Measurements from ENCODE around the gene EIF1. TPM values are rescaled to one million over a fixed set of nuclear protein-coding genes. Genes with fewer than 3 reads are reported as not detected.
"Not testable (repeated sequence)": the region's sequence is repeated elsewhere in the genome, so short reads cannot be mapped to it uniquely, and the experiment has no call there.

The EIF1 gene
- total and polyA plus RNA-seq, 2 of the 8 experiments (the other 6 are each of a cell fraction or from before 2014, with no cell fraction given), result 175 to 539 TPM

DNA sequence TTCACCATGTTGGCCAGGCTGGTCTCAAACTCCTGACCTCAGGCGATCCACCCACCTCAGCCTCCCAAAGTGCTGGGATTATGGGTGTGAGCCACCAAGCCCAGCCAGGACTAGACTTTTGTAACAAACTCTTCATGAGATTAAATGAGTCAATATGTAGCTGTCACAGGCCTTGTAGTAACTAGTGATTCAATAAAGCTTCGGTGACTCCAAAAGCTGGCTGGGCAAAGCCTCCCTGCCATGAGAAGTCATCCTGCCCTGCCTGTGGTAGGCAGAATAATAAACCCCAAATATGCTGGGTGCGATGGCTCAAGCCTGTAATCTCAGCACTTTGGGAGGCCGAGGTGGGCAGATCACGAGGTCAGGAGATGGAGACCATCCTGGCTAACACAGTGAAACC lies 48.1 kb upstream of the EIF1 start:
- H3K4me2 ChIP-seq (ENCODE audit: insufficient read depth in 1 of 2, low read depth in 2 of 2, low read length in 2 of 2); H4K91ac ChIP-seq (replicated peaks; ENCODE audit: insufficient read length, low read length); H4K20me1 ChIP-seq (replicated peaks in 1 of 2; ENCODE audit: control insufficient read depth in 1 of 2, insufficient read depth in 2 of 2, low read length in 2 of 2); H3K79me1 ChIP-seq (ENCODE audit: low read depth, low read length); H4K5ac ChIP-seq (ENCODE audit: insufficient read length, low read depth, low read length); H3K4ac ChIP-seq (replicated peaks; ENCODE audit: insufficient read length, low read depth, low read length); H3K4me3 ChIP-seq (ENCODE audit: extremely low read depth in 1 of 4, insufficient read depth in 2 of 4, low read depth in 3 of 4, low read length in 4 of 4); H3K79me2 ChIP-seq (ENCODE audit: control insufficient read depth in 1 of 2, insufficient read depth in 2 of 2, low read length in 2 of 2); H3K9ac ChIP-seq (replicated peaks in 1 of 4; ENCODE audit: extremely low read depth in 1 of 4, low read depth in 3 of 4, low read length in 3 of 4); H4K8ac ChIP-seq (ENCODE audit: extremely low read depth, insufficient read depth, low read length); H3K27me3 ChIP-seq (replicated peaks in 1 of 4; ENCODE audit: control insufficient read depth in 3 of 4, extremely low read depth in 1 of 4, insufficient read depth in 3 of 4, low read length in 3 of 4); H2AK5ac ChIP-seq (ENCODE audit: low read depth, low read length); H3K14ac ChIP-seq (ENCODE audit: insufficient read length); H2BK5ac ChIP-seq (ENCODE audit: low read depth, low read length); H3K9me3 ChIP-seq (ENCODE audit: insufficient read depth in 2 of 2, low read depth in 1 of 2, low read length in 1 of 2); H2BK15ac ChIP-seq (ENCODE audit: low read length); FAIRE-seq; H3K18ac ChIP-seq (ENCODE audit: extremely low read depth, low read length); DNase-seq (ENCODE audit: low read depth in 1 of 2, low spot score in 2 of 2); H3K27ac ChIP-seq (ENCODE audit: low read depth, low read length); H3K36me3 ChIP-seq (ENCODE audit: control insufficient read depth in 2 of 4, insufficient read depth in 4 of 4, low read length in 3 of 4); H3K23ac ChIP-seq (ENCODE audit: insufficient read length); H2BK12ac ChIP-seq (ENCODE audit: low read depth, low read length); H2AFZ ChIP-seq (ENCODE audit: low read length); H2BK20ac ChIP-seq (ENCODE audit: low read length); H3K56ac ChIP-seq (replicated peaks; ENCODE audit: insufficient read length, low read depth, low read length); H3K23me2 ChIP-seq (ENCODE audit: low read depth, low read length); H2BK120ac ChIP-seq (replicated peaks; ENCODE audit: low read depth, low read length): not testable (repeated sequence)
- ChIA-PET POLR2A (ENCODE audit: partially characterized antibody) (interaction anchor here (0.7 to 1.4 kb wide), 3 partner anchors 16 to 391 kb away, joined by 3 to 5 read pairs (median 3); partner anchors contain the start of gene KRT17), CTCF (ENCODE audit: partially characterized antibody) (interaction anchor here (0.6 to 20.4 kb wide), 8 partner anchors 8 to 180 kb away, joined by 3 to 492 read pairs (median 4); no protein-coding TSS in a partner anchor)
- H3K4me1 ChIP-seq (replicated peaks in 1 of 4; ENCODE audit: control insufficient read depth in 3 of 4, insufficient read depth in 4 of 4, low read length in 3 of 4), result peaks cover 0 to 13% (median 2%) of the 10 kb centered on the region in 4 experiments; a peak in 2 of 7 replicates
- 94% methylated on average over 5 of the region's 5 CpGs; no CpG with 5 or more reads in 1 of the 2 experiments for WGBS, 2 experiments (ENCODE audit: extremely low coverage in 1 of 2, insufficient coverage in 1 of 2, insufficient read length in 1 of 2, insufficient replicate concordance in 2 of 2, low coverage in 1 of 2, low lambda C conversion rate in 2 of 2, missing lambda C conversion rate in 1 of 2)
